Mesendoderm (in vitro differentiated cells): ENCODE results near the gene ARL13B.
A peak's percentile ranks its signal among the peaks of the same experiment; 100 is the strongest.

ENCODE experiments used
- DNase-seq: peaks from one replicate; pipeline ENCODE4 v3.0.0; 2013
- H2AK5ac ChIP-seq: 2 replicates; pipeline ENCODE4 v1.6.1; 2013; ENCODE audit warnings: low read length, inconsistent platforms
- H2BK120ac ChIP-seq: 2 replicates; pipeline ENCODE4 v1.6.1; 2013; ENCODE audit warnings: low read depth, mild to moderate bottlenecking, low read length, moderate library complexity, mixed read lengths
- H2BK15ac ChIP-seq: replicated peaks from 2 replicates; pipeline ENCODE4 v1.6.1; 2013; ENCODE audit warnings: low read depth, mild to moderate bottlenecking, moderate library complexity
- H2BK5ac ChIP-seq: 2 replicates; pipeline ENCODE4 v1.6.1; 2013; ENCODE audit warnings: low read length, inconsistent platforms
- H3K18ac ChIP-seq: 2 replicates; pipeline ENCODE4 v1.6.1; 2013; ENCODE audit warnings: mild to moderate bottlenecking, low read length, mixed read lengths
- H3K23ac ChIP-seq: one replicate; pipeline ENCODE4 v1.6.1; 2013; ENCODE audit warnings: low read length
- H3K27ac ChIP-seq: 2 replicates; pipeline ENCODE4 v1.5.1; 2013; ENCODE audit warnings: low read depth, mild to moderate bottlenecking, inconsistent platforms, low read length, moderate library complexity
- H3K27me3 ChIP-seq: 2 replicates; pipeline ENCODE4 v1.6.1; 2013; ENCODE audit warnings: low read length, control low read depth, mild to moderate bottlenecking, inconsistent platforms; ENCODE audit not compliant: insufficient read depth, poor library complexity
- H3K36me3 ChIP-seq: 2 replicates; pipeline ENCODE4 v1.6.1; 2013; ENCODE audit warnings: low read length, inconsistent platforms; ENCODE audit not compliant: control insufficient read depth, insufficient read depth
- H3K4ac ChIP-seq: one replicate; pipeline ENCODE4 v1.6.1; 2013; ENCODE audit warnings: low read depth, mild to moderate bottlenecking, low read length, moderate library complexity
- H3K4me1 ChIP-seq: 2 replicates; pipeline ENCODE4 v1.6.1; 2013; ENCODE audit warnings: low read depth, low read length, inconsistent platforms; ENCODE audit not compliant: control insufficient read depth
- H3K4me2 ChIP-seq: 2 replicates; pipeline ENCODE4 v1.6.1; 2013; ENCODE audit warnings: low read length
- H3K4me3 ChIP-seq: 2 replicates; pipeline ENCODE4 v1.5.1; 2013; ENCODE audit warnings: mild to moderate bottlenecking, low read length
- H3K56ac ChIP-seq: one replicate; pipeline ENCODE4 v1.6.1; 2013; ENCODE audit warnings: low read length
- H3K79me1 ChIP-seq: 2 replicates; pipeline ENCODE4 v1.6.1; 2013; ENCODE audit warnings: low read length, inconsistent platforms
- H3K79me2 ChIP-seq: 2 replicates; pipeline ENCODE4 v1.6.1; 2013; ENCODE audit warnings: mild to moderate bottlenecking, low read length; ENCODE audit not compliant: control insufficient read depth, insufficient read depth
- H3K9ac ChIP-seq: 2 replicates; pipeline ENCODE4 v1.6.1; 2013; ENCODE audit warnings: low read length, inconsistent platforms
- H4K5ac ChIP-seq: one replicate; pipeline ENCODE4 v1.6.1; 2013; ENCODE audit warnings: low read length
- H4K8ac ChIP-seq: one replicate; pipeline ENCODE4 v1.6.1; 2013; ENCODE audit warnings: low read depth, mild to moderate bottlenecking, control low read depth, low read length, moderate library complexity
- whole genome bisulfite sequencing: extraction: QIAGEN DNeasy Blood & Tissue Kit; methylation state at CpG from one replicate; pipeline ENCODE4 v1.1.7; 2013; ENCODE audit warnings: low lambda C conversion rate, missing lambda C conversion rate; ENCODE audit not compliant: insufficient coverage; ENCODE audit errors: extremely low coverage; 5-methylcytosine and 5-hydroxymethylcytosine counted together

ARL13B gene

DNA sequence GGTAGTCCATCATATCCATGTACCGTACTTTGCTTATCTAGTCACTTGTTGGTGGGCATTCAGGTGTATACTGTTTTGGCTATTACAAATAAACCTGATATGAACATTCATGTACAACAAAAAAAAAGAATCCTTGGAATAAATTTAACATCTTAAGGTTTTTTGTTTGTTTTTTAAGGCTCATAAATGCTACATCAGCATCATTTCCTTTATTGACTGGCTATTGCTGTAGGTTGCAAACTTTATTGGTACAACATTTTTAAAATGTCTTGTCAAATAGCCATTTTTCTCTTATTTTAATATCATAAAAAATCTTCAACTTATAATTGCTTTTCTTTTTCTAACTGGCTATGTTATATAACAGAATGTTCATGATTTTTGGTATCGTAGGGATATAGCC is 66.6 kb downstream of the ARL13B start:
- Histone ChIP-seq H3K56ac (no peak overlapping the region), H4K8ac (no peak overlapping the region), H3K23ac (no peak overlapping the region), H3K18ac (no peak overlapping the region), H3K79me1 (no peaks in the 10 kb centered on the region), H3K79me2 (no peaks in the 10 kb centered on the region), H2BK5ac (no peak overlapping the region), H3K4me1 (no peaks in the 10 kb centered on the region), H3K9ac (no peak overlapping the region), H3K4me2 (no peak overlapping the region), H2BK120ac (no peak overlapping the region), H3K4me3 (no peak overlapping the region), H2BK15ac (no peak overlapping the region), H3K36me3 (no peaks in the 10 kb centered on the region), H3K27ac (no peak overlapping the region), H2AK5ac (no peak overlapping the region), H3K4ac (no peak overlapping the region), H4K5ac (no peak overlapping the region), H3K27me3 (no peaks in the 10 kb centered on the region)
- no CpG with 5 or more reads among the region's 2 CpGs for WGBS
- no peak for DNase-seq

DNA sequence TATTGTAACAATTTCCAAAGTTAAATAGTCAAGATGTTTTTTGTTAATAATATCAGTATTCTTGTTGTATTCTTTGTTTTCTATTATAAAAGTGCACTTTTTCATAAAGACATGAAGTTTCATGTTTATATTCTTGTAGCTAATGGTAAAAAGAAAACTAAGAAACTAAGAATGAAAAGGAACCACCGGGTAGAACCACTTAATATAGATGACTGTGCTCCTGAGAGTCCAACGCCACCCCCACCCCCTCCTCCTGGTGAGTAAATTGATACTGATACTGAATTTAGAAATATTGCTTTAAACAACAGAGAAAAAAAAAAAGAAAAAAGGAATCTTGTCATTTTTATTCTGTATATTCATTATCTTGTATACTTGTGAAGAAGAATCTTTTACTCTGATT is 69.3 kb downstream of the ARL13B start:
- no peak overlapping the region for H3K27ac ChIP-seq
- no peak overlapping the region for H3K4me3 ChIP-seq
- no peaks in the 10 kb centered on the region for H3K79me1 ChIP-seq
- H2BK15ac ChIP-seq, result no peak overlapping the region
- H3K9ac ChIP-seq, result no peak overlapping the region
- H3K4me1 ChIP-seq, result no peaks in the 10 kb centered on the region
- no peak overlapping the region for H3K56ac ChIP-seq
- DNase-seq, result no peak
- no peak overlapping the region for H3K23ac ChIP-seq
- no peak overlapping the region for H2AK5ac ChIP-seq
- no peaks in the 10 kb centered on the region for H3K27me3 ChIP-seq
- WGBS, result no CpG with 5 or more reads among the region's 2 CpGs
- H3K79me2 ChIP-seq, result no peaks in the 10 kb centered on the region
- no peak overlapping the region for H3K18ac ChIP-seq
- no peaks in the 10 kb centered on the region for H3K36me3 ChIP-seq
- H2BK120ac ChIP-seq, result no peak overlapping the region
- no peak overlapping the region for H3K4ac ChIP-seq
- H4K5ac ChIP-seq, result no peak overlapping the region
- H2BK5ac ChIP-seq, result no peak overlapping the region
- H3K4me2 ChIP-seq, result no peak overlapping the region
- H4K8ac ChIP-seq, result no peak overlapping the region

DNA sequence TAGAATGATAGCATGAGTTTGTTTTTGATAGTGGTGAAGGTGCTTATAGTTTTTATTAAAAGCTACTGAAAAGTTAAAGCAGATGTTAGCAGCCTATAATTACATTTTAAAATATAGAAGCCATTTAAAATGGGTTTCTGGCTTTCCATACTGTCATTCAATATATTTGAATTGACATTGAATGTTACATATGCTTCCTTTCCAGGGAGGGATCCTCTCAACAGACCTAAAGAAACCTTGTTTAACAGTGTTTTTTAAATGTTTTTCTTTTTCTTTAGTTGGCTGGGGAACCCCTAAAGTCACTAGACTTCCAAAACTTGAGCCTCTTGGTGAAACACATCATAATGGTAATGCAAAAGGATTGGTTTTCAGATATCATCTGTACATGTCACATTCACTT is 70.6 kb downstream of the ARL13B start:
- no peak overlapping the region for H2BK15ac ChIP-seq
- no peak overlapping the region for H3K4me2 ChIP-seq
- no peak for DNase-seq
- H4K5ac ChIP-seq, result no peak overlapping the region
- H3K36me3 ChIP-seq, result no peaks in the 10 kb centered on the region
- no peak overlapping the region for H3K18ac ChIP-seq
- no peaks in the 10 kb centered on the region for H3K4me1 ChIP-seq
- no peak overlapping the region for H2BK5ac ChIP-seq
- H2AK5ac ChIP-seq, result no peak overlapping the region
- H3K79me1 ChIP-seq, result no peaks in the 10 kb centered on the region
- H3K4me3 ChIP-seq, result no peak overlapping the region
- no peak overlapping the region for H3K23ac ChIP-seq
- no peak overlapping the region for H3K27ac ChIP-seq
- H3K4ac ChIP-seq, result no peak overlapping the region
- no peak overlapping the region for H2BK120ac ChIP-seq
- H3K79me2 ChIP-seq, result no peaks in the 10 kb centered on the region
- no peak overlapping the region for H4K8ac ChIP-seq
- H3K9ac ChIP-seq, result no peak overlapping the region
- H3K27me3 ChIP-seq, result no peaks in the 10 kb centered on the region
- H3K56ac ChIP-seq, result no peak overlapping the region

DNA sequence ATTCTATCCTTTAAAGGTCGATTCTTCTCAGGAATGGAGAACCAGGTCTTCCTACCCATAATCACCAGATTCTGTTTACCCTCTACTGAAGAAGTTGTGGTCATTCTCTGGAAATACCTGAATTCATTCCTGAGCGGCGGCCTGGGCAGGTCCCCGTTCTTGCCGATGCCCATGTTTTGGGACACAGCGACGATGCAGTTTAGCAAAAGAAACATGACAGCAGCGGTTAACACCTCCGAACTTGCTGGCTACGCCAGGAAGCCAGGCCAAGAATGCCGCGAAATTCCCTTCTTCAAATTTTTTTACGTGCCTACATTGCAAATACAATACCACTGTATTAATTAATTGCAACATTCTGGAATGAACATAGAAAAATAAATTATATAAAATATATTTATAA is 81.3 kb downstream of the ARL13B start:
- Histone ChIP-seq H3K27me3 (no peaks in the 10 kb centered on the region), H3K18ac (no peak overlapping the region), H3K23ac (no peak overlapping the region), H3K36me3 (no peaks in the 10 kb centered on the region), H3K9ac (no peak overlapping the region), H2BK15ac (no peak overlapping the region), H3K4me2 (no peak overlapping the region), H3K56ac (no peak overlapping the region), H3K79me2 (no peaks in the 10 kb centered on the region), H3K27ac (no peak overlapping the region), H3K4ac (no peak overlapping the region), H3K79me1 (no peaks in the 10 kb centered on the region), H2AK5ac (no peak overlapping the region), H4K8ac (no peak overlapping the region), H2BK120ac (no peak overlapping the region), H2BK5ac (no peak overlapping the region), H3K4me3 (no peak overlapping the region), H4K5ac (no peak overlapping the region), H3K4me1 (peaks cover 4% of the 10 kb centered on the region)
- peak; percentile 33 for DNase-seq
- no CpG with 5 or more reads among the region's 13 CpGs for whole genome bisulfite sequencing

DNA sequence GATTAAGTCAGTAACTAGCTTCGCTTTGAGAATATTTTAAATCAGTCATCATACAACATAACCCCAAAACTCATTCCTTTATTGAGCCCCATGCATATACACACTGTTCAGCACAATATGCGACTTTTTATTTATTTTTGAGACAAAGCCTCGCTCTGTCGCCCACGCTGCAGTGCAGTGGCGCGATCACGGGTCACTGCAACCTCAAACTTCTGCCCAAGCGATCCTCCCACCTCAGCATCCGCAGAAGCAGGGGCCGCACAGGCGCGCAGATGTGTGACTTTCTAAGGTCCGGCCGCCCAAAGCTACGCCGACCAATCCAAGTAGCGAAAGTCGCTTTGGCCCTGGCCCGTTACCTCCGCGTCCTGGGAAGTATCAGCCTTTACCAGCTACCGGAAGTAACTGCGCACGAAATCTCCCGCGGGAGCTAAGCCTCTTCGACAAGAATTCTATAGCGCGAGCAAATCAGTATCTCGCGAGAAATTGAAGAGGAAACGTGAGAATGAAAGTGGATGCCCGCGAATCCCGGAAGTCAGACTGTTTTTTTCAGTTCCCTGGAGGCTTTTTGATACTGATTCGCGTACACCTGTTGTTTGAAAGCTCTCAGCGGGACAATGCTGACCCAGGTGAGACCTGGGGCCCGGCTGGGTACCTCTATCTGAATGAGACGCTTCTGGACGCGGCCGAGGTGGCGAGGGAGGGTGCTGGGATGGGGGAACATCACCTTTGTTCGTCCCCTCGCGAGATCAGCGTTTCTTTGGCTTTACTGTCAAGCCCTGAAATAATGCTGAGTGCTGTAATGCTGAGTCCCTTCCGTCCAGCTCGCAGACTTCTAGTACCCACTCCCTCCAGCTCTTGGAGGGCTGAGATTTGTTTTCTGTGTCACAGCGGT is 82.8 kb downstream of the ARL13B start, which contains the start of the genes DHFR2 and NSUN3:
TSS of gene DHFR2 (minus strand) at position 404 of the 892 bp plus-strand sequence. CDS start 1,405 bp downstream, outside the sequence.
TSS of gene NSUN3 (plus strand) at position 549 of the 892 bp plus-strand sequence. CDS start at position 615, 66 bp downstream.
- peak within 1 kb of the TSS; percentile 71 for H3K4me3 ChIP-seq
- peak within 1 kb of the TSS; percentile 96 for H3K18ac ChIP-seq
- peak within 1 kb of the TSS; percentile 82 for H3K9ac ChIP-seq
- peaks cover 4% of the 10 kb centered on the region for H3K4me1 ChIP-seq
- peaks cover 1% of the 10 kb centered on the region for H3K79me1 ChIP-seq
- DNase-seq, result peak; percentile 99
- no peaks in the 10 kb centered on the region for H3K27me3 ChIP-seq
- no peak within 1 kb of the TSS for H3K23ac ChIP-seq
- H3K4ac ChIP-seq, result peak within 1 kb of the TSS; percentile 87
- no peak within 1 kb of the TSS for H2AK5ac ChIP-seq
- no peak within 1 kb of the TSS for H4K8ac ChIP-seq
- peak within 1 kb of the TSS; percentile 19 for H2BK5ac ChIP-seq
- H3K56ac ChIP-seq, result peak within 1 kb of the TSS; percentile 89
- H3K4me2 ChIP-seq, result peak within 1 kb of the TSS; percentile 89
- no peaks in the 10 kb centered on the region for H3K79me2 ChIP-seq
- H2BK120ac ChIP-seq, result peak within 1 kb of the TSS; percentile 38
- peak within 1 kb of the TSS; percentile 92 for H3K27ac ChIP-seq
- WGBS, result no CpG with 5 or more reads among the region's 52 CpGs
- no peaks in the 10 kb centered on the region for H3K36me3 ChIP-seq
- H2BK15ac ChIP-seq, result no peak within 1 kb of the TSS
- H4K5ac ChIP-seq, result no peak within 1 kb of the TSS
